SH-SY5Y (cell line): Measurements from ENCODE around the gene RAB11FIP4.

Experiments
- GATA2 ChIP-seq: IDR thresholded peaks from 2 replicates; pipeline ENCODE4 v1.6.1; 2011; ENCODE audit warnings: mild to moderate bottlenecking, low read depth, low read length
- GATA3 ChIP-seq: IDR thresholded peaks from 2 replicates; pipeline ENCODE4 v1.6.1; 2011; ENCODE audit warnings: low read depth, mild to moderate bottlenecking, low read length, moderate library complexity

RAB11FIP4 gene

DNA sequence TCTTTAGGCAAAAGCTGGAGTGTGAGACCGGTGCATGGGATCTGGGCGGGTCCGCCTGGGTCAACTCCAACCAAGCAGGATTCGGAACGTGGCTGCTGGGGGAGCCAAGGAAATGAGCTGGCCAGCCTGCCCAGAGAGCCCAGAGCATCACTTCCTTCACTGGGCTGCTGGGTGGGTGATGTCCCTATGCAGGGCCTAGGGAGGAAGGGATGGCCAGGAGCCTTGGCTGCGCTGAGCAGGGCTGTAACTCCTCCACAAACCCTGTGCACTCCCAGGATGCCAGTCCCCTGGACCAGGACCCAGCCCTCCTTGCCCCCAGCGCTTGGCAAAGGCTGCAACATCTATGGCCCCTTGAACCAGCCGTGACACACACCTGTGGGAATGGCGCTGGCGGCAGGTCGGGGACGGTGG is 138.4 kb downstream of the RAB11FIP4 start:
- TF ChIP-seq GATA2 (no peak), GATA3 (no peak)

DNA sequence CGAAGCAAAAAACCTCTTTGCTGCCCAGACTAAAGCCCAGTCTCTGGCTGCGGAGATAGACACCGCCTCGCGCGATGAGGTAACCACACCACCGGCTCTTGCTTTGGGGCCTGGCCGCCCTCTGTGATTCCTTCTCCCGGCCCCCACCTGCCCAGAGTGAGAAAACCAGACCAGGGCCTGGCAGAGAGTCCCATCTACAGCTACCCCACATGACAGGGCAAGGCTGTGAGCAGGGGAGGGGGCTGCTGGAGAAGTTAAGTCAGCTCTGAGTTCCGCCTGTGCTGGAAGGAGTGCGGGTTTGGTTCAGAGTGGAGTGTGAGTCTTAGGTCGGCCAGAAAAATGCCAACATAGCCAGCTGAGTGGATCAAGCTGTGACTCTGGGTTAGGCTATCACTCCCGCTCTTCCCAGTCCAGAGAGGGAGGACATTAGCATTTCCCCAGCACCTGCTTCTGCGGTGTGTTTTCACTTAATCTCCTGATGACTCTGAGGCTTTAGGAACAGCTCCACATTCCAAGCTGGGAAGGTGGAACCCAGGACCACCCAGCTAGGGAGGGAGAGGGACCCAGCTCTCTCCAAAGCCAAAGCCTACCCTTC is 139.0 kb downstream of the RAB11FIP4 start:
- TF ChIP-seq GATA3 (no peak), GATA2 (no peak)

DNA sequence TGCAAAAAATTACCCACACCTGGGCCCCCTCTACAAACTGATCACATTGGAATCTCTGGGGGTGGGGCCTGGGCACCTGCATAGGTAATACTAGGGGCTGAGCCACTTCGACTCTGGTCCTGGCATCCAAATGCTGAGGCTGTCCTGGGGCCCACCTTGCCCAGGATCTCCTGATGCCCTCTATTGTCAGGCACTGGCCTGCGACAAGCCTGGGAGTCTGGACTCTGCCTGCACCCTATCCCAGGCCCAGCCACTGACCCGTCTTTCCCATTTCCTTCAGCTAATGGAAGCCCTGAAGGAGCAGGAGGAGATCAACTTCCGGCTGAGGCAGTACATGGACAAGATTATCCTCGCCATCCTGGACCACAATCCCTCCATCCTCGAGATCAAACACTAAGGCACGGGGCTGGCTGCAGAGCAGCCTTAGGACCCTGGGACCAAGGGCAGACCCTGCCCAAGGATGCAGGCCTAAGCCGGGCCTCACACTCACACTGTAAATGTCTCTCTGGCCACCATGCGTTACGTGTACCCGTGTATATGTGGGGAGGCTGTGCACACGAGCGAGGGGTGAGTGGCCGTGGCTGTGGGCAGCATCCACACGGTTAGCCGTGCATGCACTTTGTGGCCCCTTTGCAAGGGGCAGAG is 140.0 kb downstream of the RAB11FIP4 start:
- no peak for TF ChIP-seq GATA3
- no peak for TF ChIP-seq GATA2

DNA sequence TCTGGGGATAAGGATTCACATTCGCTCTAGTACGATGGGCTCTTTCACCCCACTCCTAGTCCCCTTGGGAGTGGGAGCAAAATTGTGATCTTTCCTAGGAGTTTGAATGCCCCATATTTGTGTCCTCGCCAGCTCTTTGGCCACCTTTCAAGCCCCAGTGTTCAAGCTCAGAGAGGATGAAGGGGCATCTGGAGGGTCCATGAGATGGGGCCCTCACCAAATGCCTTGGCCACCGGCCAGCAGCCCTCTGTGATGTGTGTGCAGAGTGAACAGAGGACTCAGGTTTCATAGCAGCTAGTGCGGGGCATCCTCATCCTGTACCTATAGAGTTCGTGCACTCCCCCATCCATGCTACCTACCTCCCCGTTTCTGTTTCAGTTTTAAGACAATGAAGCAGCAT is 140.6 kb downstream of the RAB11FIP4 start:
- no peak for TF ChIP-seq GATA2
- TF ChIP-seq GATA3, result no peak

DNA sequence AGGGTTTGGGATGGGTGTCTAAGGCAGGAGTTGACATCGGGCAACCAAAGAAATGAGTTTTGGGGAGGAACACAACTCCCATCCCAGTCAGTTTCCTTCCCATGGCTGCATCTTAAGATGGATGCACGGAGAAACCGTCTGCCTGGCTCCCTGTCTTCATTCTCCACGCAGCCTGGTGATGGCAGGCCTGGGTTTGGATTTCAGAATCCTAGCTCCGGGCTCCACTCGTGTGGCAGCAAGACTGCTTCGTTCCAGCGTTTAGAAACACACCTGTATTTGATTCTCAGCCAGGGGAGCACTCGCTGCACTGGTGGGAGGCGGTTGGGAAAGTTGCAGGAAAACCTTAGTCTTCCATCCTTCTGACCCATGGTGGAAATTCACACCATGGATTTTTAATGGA is 141.1 kb downstream of the RAB11FIP4 start:
- TF ChIP-seq GATA3 (no peak), GATA2 (no peak)

DNA sequence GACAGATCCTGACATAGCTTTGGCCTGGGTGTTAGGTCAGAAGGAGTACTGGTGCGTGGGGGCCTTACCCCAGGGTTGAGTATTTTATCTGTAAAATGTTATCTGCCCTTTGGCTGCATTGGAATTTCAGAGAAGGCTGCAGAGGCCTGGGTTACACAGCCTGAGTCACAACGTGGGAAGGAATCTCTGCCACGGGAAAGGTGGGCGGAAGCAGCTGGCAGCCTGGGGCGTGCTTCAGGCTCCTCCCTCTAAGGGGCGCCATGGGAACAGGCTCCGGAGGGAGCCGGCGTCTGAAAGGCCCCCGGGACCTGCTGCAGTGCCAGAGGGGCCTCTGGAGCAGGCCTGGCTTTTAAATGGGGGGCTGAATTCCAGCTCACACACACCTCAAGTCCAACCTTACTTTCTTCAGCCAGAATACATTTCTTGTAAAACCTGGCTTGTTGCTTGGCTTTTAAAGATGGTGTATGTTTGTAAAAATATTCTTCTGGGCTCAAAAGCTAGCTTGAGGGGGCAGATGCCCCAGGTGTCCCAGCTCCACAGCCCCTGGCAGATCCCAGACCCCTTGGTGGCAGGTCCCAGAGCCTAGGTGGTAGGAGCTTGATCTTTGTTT is 142.2 kb downstream of the RAB11FIP4 start:
- TF ChIP-seq GATA2 (no peak), GATA3 (no peak)

DNA sequence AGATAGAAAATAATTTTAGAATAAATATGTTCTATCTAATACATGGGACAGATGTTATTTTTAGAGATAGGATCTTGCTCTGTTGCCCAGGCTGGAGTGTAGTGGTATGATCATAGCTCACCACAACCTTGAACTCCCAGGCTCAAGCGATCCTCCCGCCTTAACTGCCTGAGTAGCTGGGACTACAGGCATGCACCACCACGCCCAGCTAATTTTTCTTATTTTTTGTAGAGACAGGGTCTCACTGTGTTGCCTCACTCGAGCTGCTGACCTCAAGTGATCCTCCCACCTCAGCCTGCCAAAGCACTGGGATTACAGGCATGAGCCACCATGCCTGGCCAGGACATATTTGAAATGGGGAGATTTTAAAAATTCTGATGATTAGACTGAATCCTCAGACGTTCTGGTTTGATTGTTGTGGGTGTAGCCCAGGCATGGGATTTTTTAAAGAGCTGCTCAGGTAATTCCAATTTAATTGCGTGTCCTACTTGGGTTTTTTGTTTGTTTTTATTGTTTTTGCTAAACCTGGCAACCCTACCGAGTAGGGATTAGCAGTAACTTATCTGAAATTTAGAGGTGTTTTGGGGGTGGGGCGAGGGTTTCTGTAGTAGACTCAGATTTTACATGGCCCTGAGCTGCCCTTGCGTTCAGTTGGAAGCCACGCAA is 142.9 kb downstream of the RAB11FIP4 start:
- TF ChIP-seq GATA2, result no peak
- TF ChIP-seq GATA3, result no peak

DNA sequence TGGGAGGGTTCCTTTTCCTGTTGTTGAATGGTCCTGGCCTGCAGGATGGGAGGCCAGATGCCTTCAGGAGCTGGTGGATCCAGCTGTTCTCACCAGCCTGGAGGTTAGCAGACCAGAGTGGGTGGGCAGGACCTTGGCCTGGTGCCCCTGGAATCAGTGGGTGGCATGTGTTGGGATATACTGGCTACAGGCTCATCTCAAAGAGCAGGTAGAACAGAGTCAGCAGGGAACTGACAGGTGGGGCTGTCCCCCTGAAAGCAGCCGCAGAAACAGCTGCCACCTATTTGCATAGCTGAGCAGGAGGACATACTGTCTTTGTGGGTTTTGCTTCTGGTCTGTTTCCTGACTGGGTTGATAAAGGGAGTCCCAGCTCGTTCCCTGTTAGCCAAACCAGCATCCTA is 144.1 kb downstream of the RAB11FIP4 start:
- TF ChIP-seq GATA2 (no peak), GATA3 (no peak)

DNA sequence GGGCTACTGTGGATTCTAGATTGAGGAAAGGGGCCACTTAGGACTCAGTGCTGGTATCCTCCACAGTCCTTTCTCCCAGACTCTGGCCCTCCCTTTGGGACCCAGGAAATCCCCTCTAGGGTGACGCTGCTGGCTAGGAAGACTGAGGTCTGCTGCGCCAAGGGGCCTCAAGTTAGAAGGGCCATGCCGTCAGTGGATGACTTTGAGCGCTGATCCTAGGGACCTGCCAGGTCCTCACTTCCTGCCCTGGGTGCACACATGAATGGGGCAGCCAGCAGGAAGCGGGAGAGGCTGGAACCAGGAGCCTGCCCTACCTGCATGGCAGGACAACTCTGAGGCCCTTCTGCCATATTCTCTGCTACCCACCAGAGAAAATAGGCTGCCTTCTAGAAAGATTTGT is 145.0 kb downstream of the RAB11FIP4 start:
- TF ChIP-seq GATA3 (no peak), GATA2 (no peak)

DNA sequence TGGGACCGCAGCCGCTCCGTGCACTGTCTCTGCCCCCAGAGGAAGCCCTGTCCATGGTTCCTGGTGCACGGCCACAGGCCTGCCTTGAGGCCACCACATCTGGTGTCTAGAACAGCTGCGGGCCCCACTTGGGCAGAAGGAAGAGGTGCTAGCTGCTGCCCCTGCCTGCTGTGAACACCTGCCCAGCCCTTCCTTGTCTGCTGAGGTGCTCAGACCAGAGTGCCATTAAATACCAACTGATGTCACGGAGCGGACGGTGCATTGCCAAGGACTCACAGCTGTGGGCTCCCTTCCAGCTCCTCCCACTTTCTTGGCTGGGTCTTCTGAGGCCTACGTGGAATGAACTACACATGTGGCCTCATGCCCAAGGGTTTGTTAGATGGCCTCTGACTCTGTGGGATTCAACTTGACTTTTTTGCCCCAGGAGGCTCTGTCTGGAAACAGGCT is 146.1 kb downstream of the RAB11FIP4 start:
- TF ChIP-seq GATA2 (no peak), GATA3 (no peak)

DNA sequence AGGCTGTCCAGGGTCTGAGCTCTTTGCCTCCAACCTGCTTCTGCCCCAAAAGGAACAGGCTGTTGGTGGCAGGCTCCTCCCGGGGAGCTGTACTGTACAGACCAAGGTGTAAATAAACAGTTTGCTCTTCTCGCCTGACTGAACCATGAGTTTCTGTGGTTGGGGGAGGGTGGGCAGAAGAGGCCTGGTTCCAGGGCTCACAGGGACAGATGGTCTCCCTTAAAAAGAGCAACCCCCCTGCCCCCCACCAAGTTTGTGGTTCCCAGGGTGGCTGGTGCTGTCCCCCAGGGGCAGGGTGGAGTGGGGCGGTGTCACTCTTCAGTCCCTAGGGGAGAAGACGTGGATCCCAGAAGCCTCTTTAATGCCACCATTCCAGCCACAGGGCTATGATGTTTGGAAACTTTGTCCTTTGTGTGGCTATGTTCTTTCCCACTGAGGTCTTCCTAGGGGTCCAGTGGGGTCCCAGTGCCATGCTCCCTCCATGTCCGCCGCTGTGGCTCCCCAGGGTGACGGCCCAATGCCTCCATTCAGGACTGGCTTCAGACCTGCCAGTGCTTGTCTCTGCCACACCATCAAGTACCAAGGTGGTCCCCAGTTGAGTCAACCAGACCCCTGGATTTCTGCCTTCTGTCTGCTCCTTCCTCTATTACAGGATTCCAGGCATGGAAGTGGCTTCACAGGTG is 146.7 kb downstream of the RAB11FIP4 start:
- TF ChIP-seq GATA3 (no peak), GATA2 (no peak)

DNA sequence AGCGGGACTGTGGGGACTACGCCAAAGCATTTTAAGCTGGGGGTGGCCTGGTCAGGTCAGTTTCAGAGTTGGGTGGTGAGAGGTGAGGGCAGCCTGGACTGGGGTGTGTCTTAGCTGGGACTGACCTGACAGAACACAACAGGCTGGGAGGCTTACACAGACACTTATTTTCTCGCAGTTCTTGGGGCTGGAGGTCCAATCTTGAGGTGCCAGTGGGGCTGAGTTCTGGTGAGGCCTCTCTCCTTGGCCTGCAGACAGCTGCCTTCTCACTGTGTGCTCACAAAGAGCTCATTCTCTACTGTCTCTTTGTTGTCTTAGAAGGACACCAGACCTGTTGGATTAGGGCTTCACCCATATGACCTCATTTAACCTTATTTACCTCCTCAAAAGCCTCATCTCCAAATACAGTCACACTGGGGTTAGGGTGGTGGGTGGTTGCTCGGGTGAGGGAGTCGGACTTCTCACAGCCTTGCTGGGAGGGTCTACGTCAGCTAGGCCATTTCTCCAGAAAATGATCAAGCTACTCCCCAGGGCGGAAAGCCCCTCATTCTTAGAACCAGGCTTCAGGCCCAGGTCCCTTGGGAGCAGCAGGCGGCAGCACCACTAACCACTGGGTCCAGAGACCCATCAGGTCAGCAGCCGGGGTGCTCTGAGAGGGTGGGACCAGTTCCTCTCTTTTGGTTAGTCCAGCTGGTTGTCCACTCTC is 149.3 kb downstream of the RAB11FIP4 start:
- no peak for TF ChIP-seq GATA2
- no peak for TF ChIP-seq GATA3

DNA sequence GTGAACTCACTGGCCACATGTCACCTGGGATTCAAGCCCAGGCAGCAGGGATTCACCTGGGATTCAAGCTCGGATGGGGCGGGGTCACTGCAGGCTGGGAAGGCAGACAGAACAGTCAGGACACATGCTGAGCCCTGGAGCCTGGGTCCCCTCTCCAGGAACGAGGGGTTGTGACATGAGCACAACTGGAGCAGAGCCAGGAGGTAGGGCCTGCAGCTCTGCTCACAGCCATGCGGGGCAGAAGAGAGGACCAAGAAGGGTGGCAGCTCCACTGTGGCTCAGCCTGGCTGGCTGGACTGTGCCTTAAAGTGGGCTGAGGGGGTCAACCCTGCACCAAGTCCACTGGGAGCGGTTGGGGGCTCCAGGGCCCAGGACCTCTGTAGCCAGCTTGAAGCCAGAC is 150.1 kb downstream of the RAB11FIP4 start:
- TF ChIP-seq GATA2, result no peak
- no peak for TF ChIP-seq GATA3
